GM06990 (cell line): ENCODE measurements around the gene EYA2.

Source experiments
- DNase-seq: peaks from one replicate; pipeline ENCODE4 v3.0.0-alpha.2; 2011; ENCODE audit not compliant: insufficient read length; ENCODE audit errors: extremely low read depth
- H3K27me3 ChIP-seq: replicated peaks from 2 replicates; pipeline ENCODE4 v1.6.0; 2011; ENCODE audit warnings: low read length; ENCODE audit not compliant: control insufficient read depth, insufficient read depth
- H3K36me3 ChIP-seq: 2 replicates; pipeline ENCODE4 v1.5.1; 2011; ENCODE audit warnings: low read length; ENCODE audit not compliant: control insufficient read depth, insufficient read depth
- H3K4me3 ChIP-seq: replicated peaks from 2 replicates; pipeline ENCODE4 v1.5.1; 2011; ENCODE audit warnings: low read depth, mild to moderate bottlenecking, control low read depth, low read length
- TF ChIP-seq, protein P1 (sequence below): IDR thresholded peaks from 2 replicates; pipeline ENCODE4 v1.5.1; 2011; ENCODE audit warnings: low read length, control low read depth, mild to moderate bottlenecking, inconsistent platforms; ENCODE audit not compliant: insufficient read depth, poor library complexity, severe bottlenecking

EYA2 gene

DNA sequence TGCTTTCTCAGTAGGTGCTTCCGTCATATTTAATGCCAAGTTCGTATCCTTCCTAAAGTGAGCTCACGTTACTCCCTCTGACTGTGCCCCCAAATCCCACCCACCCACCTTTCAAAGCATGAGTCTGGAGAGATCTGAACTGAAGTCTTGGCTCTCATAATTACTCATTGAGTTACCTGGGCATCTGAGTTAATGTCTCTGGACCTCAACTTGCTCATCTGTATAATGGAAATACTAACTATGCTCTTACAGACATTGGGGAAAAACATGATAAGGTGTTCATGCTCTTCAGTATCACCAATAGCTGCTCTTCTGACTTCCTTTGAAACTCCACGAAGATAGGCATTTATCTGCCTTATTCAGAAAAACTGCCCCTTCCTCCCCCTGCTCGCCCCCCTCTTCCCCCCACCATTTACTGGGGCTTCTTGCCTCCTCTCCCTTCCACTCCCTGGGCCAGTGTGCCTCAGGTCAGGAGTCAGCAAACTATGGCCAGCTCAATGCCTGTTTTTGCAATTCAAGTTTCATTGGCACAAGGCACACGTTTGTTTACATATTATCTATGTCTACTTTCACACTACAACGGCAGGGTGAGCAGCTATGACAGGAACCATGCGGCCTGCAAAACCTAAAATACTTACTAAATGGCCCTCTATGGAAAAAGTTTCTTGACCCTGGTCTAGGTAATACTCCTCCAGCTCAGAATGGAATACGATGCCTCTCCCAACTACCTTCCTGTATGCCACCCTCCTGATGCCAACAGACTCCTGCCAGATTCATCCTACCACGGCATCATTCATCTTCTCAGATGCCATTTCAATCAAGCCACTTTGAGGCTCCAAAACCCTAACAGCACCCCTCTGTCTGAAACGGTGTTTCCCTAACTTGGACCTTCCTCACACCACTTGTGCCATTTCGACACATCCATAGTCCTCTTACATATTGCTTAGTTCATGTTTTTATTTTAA is 323.1 kb downstream of the EYA2 start:
- Histone ChIP-seq H3K36me3 (peaks cover 33% of the 10 kb centered on the region), H3K4me3 (no peak overlapping the region), H3K27me3 (no peaks in the 10 kb centered on the region)
- TF ChIP-seq, protein P1, sequence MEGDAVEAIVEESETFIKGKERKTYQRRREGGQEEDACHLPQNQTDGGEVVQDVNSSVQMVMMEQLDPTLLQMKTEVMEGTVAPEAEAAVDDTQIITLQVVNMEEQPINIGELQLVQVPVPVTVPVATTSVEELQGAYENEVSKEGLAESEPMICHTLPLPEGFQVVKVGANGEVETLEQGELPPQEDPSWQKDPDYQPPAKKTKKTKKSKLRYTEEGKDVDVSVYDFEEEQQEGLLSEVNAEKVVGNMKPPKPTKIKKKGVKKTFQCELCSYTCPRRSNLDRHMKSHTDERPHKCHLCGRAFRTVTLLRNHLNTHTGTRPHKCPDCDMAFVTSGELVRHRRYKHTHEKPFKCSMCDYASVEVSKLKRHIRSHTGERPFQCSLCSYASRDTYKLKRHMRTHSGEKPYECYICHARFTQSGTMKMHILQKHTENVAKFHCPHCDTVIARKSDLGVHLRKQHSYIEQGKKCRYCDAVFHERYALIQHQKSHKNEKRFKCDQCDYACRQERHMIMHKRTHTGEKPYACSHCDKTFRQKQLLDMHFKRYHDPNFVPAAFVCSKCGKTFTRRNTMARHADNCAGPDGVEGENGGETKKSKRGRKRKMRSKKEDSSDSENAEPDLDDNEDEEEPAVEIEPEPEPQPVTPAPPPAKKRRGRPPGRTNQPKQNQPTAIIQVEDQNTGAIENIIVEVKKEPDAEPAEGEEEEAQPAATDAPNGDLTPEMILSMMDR = no peak
- DNase-seq = no peak

DNA sequence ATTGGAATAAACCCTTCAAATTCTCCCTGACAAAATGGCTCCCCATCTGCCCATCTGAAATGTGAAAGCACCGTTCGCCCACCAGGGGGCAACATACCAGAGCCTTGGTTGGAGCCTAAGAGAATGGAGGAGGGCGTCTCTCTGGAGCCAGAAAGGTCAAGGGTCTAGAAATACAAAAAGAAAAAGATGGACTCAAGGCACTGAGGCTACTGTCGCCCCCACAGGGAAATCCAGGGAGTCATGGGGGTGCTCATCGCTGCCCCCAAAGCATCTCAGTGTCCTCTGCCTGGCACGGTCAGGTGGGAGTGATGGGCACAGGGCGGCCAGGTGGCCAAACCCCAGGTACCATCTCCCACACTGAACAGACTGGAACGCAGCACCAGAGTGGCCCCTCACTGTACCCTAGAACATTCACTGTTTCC is 325.5 kb downstream of the EYA2 start:
- H3K36me3 ChIP-seq = peaks cover 32% of the 10 kb centered on the region
- DNase-seq = no peak

DNA sequence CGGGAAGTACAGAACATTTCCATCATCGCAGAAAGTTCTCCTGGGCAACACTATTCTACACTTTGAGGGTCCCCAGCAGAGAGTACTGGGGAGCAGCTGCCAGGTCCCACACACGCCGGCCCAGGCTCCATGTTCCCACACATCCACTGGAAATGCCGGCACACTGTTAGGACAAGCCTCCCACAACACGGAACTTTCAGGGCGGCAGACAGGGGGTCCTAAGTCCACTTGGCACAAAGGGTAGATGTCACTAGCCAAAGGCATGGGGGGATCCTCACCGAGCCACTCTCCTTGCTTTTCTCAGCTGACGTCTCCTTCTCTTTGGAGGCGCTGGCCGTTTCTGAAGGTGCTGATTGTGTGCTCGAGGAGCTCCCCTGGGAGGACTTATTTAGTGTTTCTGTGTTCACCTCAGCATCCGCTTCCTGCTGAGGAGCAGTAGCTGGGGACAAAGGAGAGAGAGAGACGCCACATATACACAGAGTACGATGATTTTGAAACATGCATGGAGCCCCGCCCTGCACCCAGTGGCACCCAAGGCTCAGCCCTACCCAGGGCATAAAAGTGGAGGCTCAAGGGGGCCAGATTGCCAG is 326.5 kb downstream of the EYA2 start:
- peaks cover 30% of the 10 kb centered on the region for H3K36me3 ChIP-seq
- H3K27me3 ChIP-seq = no peaks in the 10 kb centered on the region
- TF ChIP-seq, protein P1 = no peak
- DNase-seq = no peak
- no peak overlapping the region for H3K4me3 ChIP-seq

More for the DNA sequence above, 325.5 kb downstream of the EYA2 start:
- TF ChIP-seq, protein P1 = peak; percentile 79
- H3K4me3 ChIP-seq = no peak overlapping the region
- no peaks in the 10 kb centered on the region for H3K27me3 ChIP-seq

DNA sequence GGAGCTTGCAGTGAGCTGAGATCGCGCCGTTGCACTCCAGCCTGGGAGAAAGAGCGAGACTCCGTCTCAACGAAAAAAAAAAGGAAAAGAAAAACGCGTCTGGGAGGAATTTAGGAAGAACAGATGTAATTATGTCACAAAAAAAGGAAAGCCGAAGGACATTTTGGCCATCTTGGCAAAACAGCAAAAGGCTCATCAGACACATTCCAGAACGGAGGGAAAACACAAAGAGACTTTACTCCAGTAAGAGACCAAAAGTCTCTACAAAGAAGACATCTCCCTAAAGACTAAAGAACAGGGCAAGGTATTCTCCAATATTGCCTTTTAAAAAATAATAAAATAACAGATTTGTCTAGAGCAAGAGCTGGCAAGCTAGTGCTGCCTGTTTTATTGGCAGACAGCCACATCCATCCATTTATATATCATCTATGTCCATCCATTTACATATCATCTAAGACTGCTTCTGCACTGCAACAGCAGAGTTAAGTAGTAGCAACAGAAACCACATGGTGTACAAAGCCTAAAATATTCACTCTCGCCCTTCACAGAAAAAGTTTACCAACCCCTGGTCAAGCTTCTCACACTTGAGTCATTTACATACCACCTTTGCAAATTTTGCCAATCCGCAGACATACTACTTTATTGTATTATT is 328.0 kb downstream of the EYA2 start:
- H3K4me3 ChIP-seq = no peak overlapping the region
- TF ChIP-seq, protein P1 = no peak
- H3K27me3 ChIP-seq = no peaks in the 10 kb centered on the region
- DNase-seq = no peak
- peaks cover 35% of the 10 kb centered on the region for H3K36me3 ChIP-seq

DNA sequence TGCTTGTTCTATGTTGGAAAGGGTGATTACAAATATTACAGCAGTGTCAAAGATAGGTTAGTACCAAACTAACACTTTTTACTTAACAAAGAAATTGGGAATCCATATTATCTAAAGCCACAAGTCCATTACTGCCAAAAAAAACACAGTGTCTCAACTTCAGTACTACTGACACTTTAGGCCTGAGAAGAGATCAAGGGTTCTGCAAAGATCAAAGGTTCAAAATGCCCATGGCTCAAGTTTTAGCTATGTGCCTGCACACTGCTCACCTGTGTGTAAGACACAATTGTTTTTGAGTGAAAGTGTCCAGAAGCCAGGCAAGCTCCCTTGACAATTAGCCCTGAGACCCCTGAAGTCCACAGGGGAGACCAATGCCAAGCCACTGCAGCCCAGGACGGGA is 329.3 kb downstream of the EYA2 start:
- Histone ChIP-seq H3K4me3 (no peak overlapping the region), H3K36me3 (peaks cover 35% of the 10 kb centered on the region), H3K27me3 (no peaks in the 10 kb centered on the region)
- no peak for DNase-seq
- TF ChIP-seq, protein P1 = no peak
